GM10266 (cell line): ENCODE data around the gene SRP14.

Experiments used
- DNase-seq: peaks from one replicate; pipeline ENCODE4 v3.0.0; 2012; ENCODE audit errors: extremely low spot score
- TF ChIP-seq, protein P1 (sequence below): IDR thresholded peaks from 2 replicates; pipeline ENCODE4 v1.5.1; 2012; ENCODE audit warnings: mild to moderate bottlenecking, low read depth; ENCODE audit not compliant: control insufficient read depth, insufficient read depth; ENCODE audit errors: missing control alignments

SRP14 gene

DNA sequence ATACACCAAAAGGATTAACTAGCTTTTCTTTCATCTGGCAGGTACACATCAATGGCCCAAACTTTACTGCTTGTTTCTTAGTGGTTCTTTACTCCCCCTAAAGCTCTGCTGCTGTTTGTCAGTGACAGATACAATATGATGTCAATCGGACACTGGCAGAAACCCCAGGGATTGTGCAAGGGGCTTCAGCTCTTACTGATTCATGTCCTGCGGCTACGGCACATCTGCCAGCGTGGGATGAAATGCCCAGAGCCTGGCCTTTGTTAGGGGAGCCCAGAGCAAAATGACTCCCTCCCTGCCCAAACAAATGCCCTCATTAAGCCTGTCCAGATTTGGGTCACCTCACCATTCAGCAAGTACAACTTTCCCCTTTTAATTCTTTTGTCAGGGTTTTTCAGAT is 28.3 kb downstream of the SRP14 start:
- DNase-seq: no peak
- TF ChIP-seq, protein P1, sequence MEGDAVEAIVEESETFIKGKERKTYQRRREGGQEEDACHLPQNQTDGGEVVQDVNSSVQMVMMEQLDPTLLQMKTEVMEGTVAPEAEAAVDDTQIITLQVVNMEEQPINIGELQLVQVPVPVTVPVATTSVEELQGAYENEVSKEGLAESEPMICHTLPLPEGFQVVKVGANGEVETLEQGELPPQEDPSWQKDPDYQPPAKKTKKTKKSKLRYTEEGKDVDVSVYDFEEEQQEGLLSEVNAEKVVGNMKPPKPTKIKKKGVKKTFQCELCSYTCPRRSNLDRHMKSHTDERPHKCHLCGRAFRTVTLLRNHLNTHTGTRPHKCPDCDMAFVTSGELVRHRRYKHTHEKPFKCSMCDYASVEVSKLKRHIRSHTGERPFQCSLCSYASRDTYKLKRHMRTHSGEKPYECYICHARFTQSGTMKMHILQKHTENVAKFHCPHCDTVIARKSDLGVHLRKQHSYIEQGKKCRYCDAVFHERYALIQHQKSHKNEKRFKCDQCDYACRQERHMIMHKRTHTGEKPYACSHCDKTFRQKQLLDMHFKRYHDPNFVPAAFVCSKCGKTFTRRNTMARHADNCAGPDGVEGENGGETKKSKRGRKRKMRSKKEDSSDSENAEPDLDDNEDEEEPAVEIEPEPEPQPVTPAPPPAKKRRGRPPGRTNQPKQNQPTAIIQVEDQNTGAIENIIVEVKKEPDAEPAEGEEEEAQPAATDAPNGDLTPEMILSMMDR: no peak

DNA sequence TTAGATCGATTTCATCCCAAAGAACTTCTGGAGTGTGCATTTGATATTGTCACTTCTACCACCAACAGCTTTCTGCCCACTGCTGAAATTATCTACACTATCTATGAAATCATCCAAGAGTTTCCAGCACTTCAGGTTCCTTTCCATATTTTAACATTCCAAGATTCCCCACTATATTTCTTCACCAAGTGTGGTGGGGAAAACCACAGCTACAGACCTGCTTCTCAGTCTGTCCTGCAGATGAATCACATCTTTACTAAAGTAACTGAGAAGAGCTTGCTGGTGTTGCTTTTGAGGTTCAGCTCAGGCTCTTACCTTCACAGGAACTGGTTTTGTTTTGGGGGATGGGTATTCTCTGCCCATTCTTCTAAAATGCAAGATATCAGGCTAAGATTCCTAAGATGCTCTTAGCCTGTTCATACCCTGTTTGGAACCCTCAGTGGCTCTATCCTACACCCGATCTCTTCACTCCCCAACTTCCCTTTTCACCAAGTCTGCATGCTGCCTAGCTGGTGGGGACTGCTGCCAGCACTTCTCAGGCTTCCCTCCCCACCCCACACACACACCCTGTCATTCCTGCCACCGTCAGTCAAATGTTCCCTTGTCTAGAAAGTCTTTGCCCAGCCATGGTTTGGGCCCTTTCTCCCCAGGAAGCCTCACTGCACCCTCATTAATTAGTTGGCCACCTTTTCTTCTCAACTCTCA is 30.8 kb downstream of the SRP14 start:
- TF ChIP-seq, protein P1: no peak
- no peak for DNase-seq

DNA sequence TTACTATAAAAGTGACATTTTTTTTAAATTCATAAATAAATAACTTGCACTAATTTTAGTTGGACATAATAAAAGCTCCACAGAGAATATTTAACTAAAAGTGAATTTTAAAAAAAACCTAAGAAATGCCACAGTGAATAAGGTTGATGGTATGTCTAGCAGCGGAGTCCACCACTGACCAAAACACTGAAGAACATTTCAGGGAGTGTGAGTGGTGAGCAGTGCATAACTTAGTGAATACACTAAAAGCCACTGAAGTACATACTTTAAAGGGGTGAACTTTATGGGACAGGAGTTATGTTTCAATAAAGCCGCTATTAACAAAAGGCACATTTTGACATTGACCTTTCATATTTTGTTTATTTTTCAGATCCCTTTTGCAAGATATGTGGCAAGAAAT is 32.3 kb downstream of the SRP14 start:
- TF ChIP-seq, protein P1: no peak
- no peak for DNase-seq

DNA sequence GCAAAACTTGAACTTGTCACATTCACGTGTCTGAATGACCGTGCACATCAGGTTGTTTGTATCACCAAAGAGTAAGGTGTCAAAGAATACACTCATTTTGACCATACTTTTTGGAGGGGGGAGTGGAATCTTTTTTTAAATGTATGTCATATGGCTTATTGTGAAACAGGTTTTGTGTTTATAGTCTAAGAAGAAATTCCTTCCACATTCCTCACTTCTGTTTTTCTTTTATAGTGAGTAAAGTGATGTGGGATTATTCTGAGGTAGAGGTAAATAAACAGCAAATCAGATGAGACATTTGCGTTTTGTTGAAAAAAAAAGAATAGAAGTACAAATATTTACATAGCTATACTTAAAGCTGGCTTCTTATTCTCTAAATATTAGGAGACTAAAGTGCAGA is 33.0 kb downstream of the SRP14 start:
- no peak for DNase-seq
- TF ChIP-seq, protein P1: no peak

DNA sequence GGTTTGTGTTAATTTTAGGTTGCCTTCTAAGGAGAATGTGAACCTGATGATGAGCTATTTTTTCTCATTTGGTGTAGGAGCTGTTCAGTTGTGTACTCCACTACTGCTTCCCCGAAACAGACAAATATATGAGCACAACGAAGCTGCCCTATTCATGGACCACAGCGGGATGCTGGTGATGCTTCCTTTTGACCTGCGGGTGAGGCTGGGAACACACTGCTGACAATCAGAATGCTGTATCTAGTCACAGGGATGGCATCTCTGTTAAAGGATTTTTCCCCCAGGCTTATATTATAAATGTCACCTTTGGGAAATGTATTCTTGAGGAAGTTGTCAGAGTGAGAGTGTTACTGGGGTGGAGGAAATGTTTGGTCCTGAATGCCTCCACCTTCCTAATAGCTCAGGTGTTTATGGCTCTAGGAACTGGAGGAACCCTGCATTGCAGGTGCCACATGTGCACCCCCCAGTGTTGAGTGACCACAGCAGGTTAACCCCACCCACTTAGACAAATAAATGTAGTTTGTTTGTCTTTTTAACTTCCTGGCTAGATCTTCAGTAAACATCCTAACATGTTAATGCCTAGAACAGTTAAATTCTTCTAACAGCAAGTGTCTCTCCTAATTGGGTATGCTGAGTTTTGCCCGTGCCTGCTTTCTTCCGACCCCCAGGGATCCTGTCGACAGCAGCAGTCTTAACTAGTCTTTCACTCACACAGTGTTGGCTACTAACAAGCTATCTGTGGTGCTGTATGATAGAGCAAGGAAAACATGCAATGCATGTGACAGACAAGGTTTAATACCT is 35.7 kb downstream of the SRP14 start:
- TF ChIP-seq, protein P1: no peak
- no peak for DNase-seq

DNA sequence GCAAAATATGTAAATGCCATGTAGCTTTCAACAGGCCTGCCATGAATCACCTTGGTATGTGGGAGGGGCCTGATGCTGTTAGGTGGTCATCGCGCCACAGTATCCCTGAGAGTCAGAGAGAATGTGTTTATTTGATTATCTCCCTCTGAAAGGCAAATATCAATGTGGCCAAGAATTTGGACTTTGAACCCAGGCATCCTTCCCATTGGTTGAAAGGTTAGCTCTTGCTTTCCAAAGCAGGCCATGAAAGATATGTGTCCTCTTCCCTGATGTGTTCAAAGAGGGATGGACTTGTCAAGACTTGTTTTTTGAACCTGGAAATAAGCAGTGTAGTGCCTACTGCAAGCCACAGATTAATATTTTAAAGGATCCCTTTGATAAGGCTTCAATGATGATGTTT is 36.7 kb downstream of the SRP14 start:
- TF ChIP-seq, protein P1: no peak
- no peak for DNase-seq
